NB4 (cell line): Measurements from ENCODE around the gene CCL2.

ENCODE experiments used
- DNase-seq: peaks from one replicate; pipeline ENCODE4 v3.0.0; 2010; ENCODE audit warnings: low read depth
- H3K4me3 ChIP-seq: one replicate; pipeline ENCODE4 v1.5.1; 2011; ENCODE audit warnings: mild to moderate bottlenecking, low read depth, low read length, moderate library complexity
- MYC ChIP-seq: IDR thresholded peaks from 2 replicates; pipeline ENCODE4 v1.6.1; 2011; ENCODE audit warnings: low read depth, low read length
- POLR2A ChIP-seq: IDR thresholded peaks from 2 replicates; pipeline ENCODE4 v1.6.1; 2011; ENCODE audit warnings: mild to moderate bottlenecking; ENCODE audit not compliant: insufficient read length; ENCODE audit errors: extremely low read depth
- TF ChIP-seq, protein P1 (sequence below): IDR thresholded peaks from 2 replicates; pipeline ENCODE4 v1.6.1; 2011; ENCODE audit warnings: low read depth, low read length
- TF ChIP-seq, protein P2 (sequence below): IDR thresholded peaks from one replicate; pipeline ENCODE4 v1.5.1; 2012; ENCODE audit warnings: low read depth, low read length

CCL2 gene

GRCh38 chr17:34254651-34255380 lies at the start of gene CCL2:
Gene CCL2 (plus strand): TSS chr17:34255285. CDS start chr17:34255350, 65 bp downstream.
- DNase-seq: peak; percentile 34
- H3K4me3 ChIP-seq: peak within 1 kb of the TSS; percentile 29
- TF ChIP-seq, protein P1, sequence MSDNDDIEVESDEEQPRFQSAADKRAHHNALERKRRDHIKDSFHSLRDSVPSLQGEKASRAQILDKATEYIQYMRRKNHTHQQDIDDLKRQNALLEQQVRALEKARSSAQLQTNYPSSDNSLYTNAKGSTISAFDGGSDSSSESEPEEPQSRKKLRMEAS: no peak
- no peak for TF ChIP-seq POLR2A
- TF ChIP-seq, protein P2, sequence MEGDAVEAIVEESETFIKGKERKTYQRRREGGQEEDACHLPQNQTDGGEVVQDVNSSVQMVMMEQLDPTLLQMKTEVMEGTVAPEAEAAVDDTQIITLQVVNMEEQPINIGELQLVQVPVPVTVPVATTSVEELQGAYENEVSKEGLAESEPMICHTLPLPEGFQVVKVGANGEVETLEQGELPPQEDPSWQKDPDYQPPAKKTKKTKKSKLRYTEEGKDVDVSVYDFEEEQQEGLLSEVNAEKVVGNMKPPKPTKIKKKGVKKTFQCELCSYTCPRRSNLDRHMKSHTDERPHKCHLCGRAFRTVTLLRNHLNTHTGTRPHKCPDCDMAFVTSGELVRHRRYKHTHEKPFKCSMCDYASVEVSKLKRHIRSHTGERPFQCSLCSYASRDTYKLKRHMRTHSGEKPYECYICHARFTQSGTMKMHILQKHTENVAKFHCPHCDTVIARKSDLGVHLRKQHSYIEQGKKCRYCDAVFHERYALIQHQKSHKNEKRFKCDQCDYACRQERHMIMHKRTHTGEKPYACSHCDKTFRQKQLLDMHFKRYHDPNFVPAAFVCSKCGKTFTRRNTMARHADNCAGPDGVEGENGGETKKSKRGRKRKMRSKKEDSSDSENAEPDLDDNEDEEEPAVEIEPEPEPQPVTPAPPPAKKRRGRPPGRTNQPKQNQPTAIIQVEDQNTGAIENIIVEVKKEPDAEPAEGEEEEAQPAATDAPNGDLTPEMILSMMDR: no peak
- TF ChIP-seq MYC: no peak

GRCh38 chr17:34205401-34205800 lies 49.7 kb upstream of the CCL2 start:
- H3K4me3 ChIP-seq: no peak overlapping the region
- TF ChIP-seq, protein P2: no peak
- TF ChIP-seq, protein P1: no peak
- TF ChIP-seq MYC: no peak
- no peak for TF ChIP-seq POLR2A
- no peak for DNase-seq

DNA sequence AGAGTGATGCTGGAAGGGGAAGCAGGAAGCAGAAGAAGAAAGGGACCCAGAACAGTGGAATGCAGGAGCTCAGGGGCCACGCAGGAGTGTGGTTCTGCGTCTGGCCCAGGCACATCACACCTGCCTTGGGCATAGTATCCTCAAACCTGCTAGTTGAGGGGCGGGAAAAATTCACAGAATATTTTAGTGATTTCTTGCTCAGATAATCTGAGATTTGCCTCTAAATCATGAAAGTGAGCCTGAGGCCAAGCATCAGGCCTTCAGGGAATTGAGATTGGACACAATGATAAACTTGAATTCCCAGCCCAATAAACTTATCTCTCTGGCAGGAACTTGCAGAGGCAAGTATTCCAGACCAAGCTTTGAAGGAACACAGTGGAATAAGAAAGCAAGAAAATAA lies 48.5 kb upstream of the CCL2 start:
- no peak overlapping the region for H3K4me3 ChIP-seq
- no peak for DNase-seq
- TF ChIP-seq MYC (no peak), POLR2A (no peak)
- TF ChIP-seq, protein P2: no peak
- TF ChIP-seq, protein P1: no peak

DNA sequence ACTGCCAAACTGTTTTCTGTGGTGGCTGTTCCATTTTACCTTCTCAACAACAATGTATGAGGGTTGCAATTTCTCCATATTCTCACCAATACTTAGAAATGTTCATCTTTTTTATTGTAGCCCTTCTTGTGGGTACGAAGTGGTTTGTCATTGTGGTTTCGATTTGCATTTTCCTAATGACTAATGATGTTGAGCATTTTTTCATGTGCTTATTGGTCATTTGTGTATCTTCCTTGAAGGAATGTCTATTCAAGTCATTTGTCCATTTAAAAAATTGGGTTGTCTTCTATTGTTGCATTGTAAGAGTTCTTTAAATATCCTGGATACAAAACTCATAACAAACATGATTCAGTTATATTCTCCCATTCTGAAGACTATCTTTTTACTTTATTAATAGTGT lies 47.5 kb upstream of the CCL2 start:
- H3K4me3 ChIP-seq: no peak overlapping the region
- DNase-seq: no peak
- TF ChIP-seq, protein P1: no peak
- TF ChIP-seq, protein P2: no peak
- TF ChIP-seq MYC: no peak
- TF ChIP-seq POLR2A: no peak

GRCh38 chr17:34218748-34219147 lies 36.3 kb upstream of the CCL2 start:
- no peak for DNase-seq
- no peak for TF ChIP-seq MYC
- no peak overlapping the region for H3K4me3 ChIP-seq

DNA sequence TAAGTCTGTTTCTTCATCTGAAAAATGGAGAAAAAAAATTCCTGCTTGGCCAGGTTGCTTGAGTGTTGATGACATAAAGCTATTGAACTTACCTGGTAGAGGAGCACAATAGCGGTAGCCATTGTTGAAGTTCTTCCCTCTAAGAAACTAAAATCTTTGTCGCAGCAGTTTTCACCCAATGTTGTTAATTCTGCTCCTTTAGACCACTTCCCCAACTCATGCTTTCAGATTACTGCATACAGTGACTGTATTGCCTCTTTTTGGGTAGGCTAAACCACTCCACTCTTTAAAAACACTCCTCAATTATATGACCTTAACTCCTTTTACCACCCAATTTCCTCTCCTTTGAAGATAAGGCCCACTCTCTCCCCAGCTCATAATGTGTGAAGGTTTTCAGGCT lies 35.7 kb upstream of the CCL2 start:
- no peak for DNase-seq
- no peak overlapping the region for H3K4me3 ChIP-seq
- TF ChIP-seq, protein P1: no peak
- TF ChIP-seq, protein P2: no peak
- TF ChIP-seq MYC: no peak
- no peak for TF ChIP-seq POLR2A
